Mammary epithelial cell (primary cell): Measurements from ENCODE around the gene UHMK1.

Experiments
- CTCF ChIP-seq, 2 donors: IDR thresholded peaks in 1 of 2; conservative IDR thresholded peaks in 1 of 2; 2 replicates each; pipeline ENCODE4 v1.5.1; 2011 to 2012; ENCODE audit warnings: inconsistent platforms in 2 of 2, low read length in 2 of 2, mild to moderate bottlenecking in 2 of 2, control low read depth in 1 of 2, low read depth in 1 of 2; ENCODE audit not compliant: insufficient read depth in 1 of 2; ENCODE audit errors: extremely low read depth in 1 of 2
- EZH2 ChIP-seq: IDR thresholded peaks from 2 replicates; pipeline ENCODE4 v1.6.1; 2012; ENCODE audit warnings: low read length, inconsistent platforms, borderline replicate concordance

DNA sequence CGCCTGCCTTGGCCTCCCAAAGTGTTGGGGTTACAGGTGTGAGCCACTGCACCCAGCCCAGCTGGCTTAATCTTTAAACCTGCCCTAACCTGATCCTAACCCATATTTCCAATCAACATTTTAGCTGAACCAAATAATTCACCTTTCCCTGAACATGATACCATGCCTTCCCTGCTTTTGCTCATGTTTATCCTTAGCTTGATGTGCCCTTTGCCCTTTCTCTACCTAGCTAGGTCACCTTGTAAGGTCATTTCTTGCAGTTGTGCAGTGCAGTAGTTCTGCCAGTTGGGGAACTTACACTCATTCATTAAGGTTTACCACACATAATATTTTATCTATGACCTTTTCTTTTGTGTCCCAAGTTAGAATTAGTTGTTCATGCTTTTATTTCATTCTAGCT, 69.3 kb downstream of the UHMK1 start:
- TF ChIP-seq EZH2 (no peak), CTCF (conservative IDR thresholded peaks at IDR 0.05 in 1 of 2, IDR thresholded peaks at IDR 0.05 in 1 of 2; ENCODE audit: extremely low read depth in 1 of 2, insufficient read depth in 1 of 2, low read depth in 1 of 2, low read length in 2 of 2) (no peak)
